ENCODE measurements around the gene MACC1. TPM values are rescaled to one million over a fixed set of nuclear protein-coding genes. Genes with fewer than 3 reads are reported as not detected.

Gene MACC1
- total and polyA plus RNA-seq, 2 donors (not counting 3 experiments of a cell fraction or from before 2014, with no cell fraction given) = not detected

GRCh38 chr7:20085086-20085485 is 132.1 kb downstream of the MACC1 start:
- ChIA-PET CTCF (no interaction called here), POLR2A (no interaction called here)
- no peaks in the 10 kb centered on the region for H4K20me1 ChIP-seq (replicated peaks; ENCODE audit: control insufficient read depth, extremely low read depth, insufficient read depth, low read length)
- dilution Hi-C loops (cut with MboI; ENCODE audit: extremely low pct_ligation_motif_present, low sequenced_read_pairs) (no loop called here), intact Hi-C loops (cut with micrococcal nuclease) (no loop called here)
- TF ChIP-seq GATA2 (IDR thresholded peaks at IDR 0.05; ENCODE audit: insufficient read depth, insufficient read length, low read depth, low read length) = no peak
- no peak for TF ChIP-seq POLR2A (IDR thresholded peaks at IDR 0.05; ENCODE audit: low read depth, low read length)
- TF ChIP-seq JUN (IDR thresholded peaks at IDR 0.05; ENCODE audit: borderline replicate concordance, insufficient read depth, insufficient read length, low read depth) = no peak
- no peak for TF ChIP-seq CTCF (IDR thresholded peaks at IDR 0.05; ENCODE audit: extremely low read depth in 1 of 2, insufficient read depth in 1 of 2, low read depth in 1 of 2, low read length in 2 of 2)
- no peak for TF ChIP-seq EZH2 (IDR thresholded peaks at IDR 0.05; ENCODE audit: borderline replicate concordance, low read depth, low read length, severe bottlenecking)
- no peak for TF ChIP-seq FOS (IDR thresholded peaks at IDR 0.05; ENCODE audit: borderline replicate concordance, insufficient read depth, low read length)
- no peak for TF ChIP-seq MAX (IDR thresholded peaks at IDR 0.05; ENCODE audit: insufficient read depth, insufficient read length)
- no peak for TF ChIP-seq MYC (IDR thresholded peaks at IDR 0.05; ENCODE audit: low read depth, low read length)
- no peak for TF ChIP-seq POLR2AphosphoS5 (IDR thresholded peaks at IDR 0.05; ENCODE audit: insufficient read depth, low read depth, low read length)
- BruUV-seq (replicated peaks) = no TSS peak
- H3K9ac ChIP-seq (replicated peaks; ENCODE audit: extremely low read depth, insufficient read depth, low read length) = no peak overlapping the region
- no peaks in the 10 kb centered on the region for H3K9me1 ChIP-seq (replicated peaks; ENCODE audit: control insufficient read depth, extremely low read depth, insufficient read depth, low read length)
- no peaks in the 10 kb centered on the region for H3K79me2 ChIP-seq (ENCODE audit: control insufficient read depth, insufficient read depth, low read length)
- no peak overlapping the region for H3K4me2 ChIP-seq (ENCODE audit: insufficient read depth, low read length)
- H3K4me1 ChIP-seq (ENCODE audit: control insufficient read depth, extremely low read depth, insufficient read depth, low read length) = no peaks in the 10 kb centered on the region
- H3K4me3 ChIP-seq (replicated peaks in 1 of 3; ENCODE audit: insufficient read depth in 1 of 3, low read depth in 1 of 3, low read length in 3 of 3) = no peak overlapping the region
- no peak for DNase-seq (ENCODE audit: low read depth, low spot score)
- no peak for FAIRE-seq
- H3K36me3 ChIP-seq (ENCODE audit: control insufficient read depth in 2 of 2, extremely low read depth in 1 of 2, insufficient read depth in 2 of 2, low read length in 2 of 2) = no peaks in the 10 kb centered on the region
- H2AFZ ChIP-seq (ENCODE audit: low read depth, low read length) = no peak overlapping the region
- H3K9me3 ChIP-seq (replicated peaks; ENCODE audit: control insufficient read depth, insufficient read depth, low read length) = no peaks in the 10 kb centered on the region
- no peaks in the 10 kb centered on the region for H3K27me3 ChIP-seq (ENCODE audit: control insufficient read depth in 2 of 2, insufficient read depth in 2 of 2, low read length in 2 of 2)
- H3K27ac ChIP-seq (ENCODE audit: insufficient read depth, low read depth, low read length) = no peak overlapping the region

Other genes with a start within 250 kb of the MACC1 start
- gene ITGB8, start 113.5 kb upstream of the MACC1 start, total RNA-seq = 6.5 and 8.2 TPM in 2 replicates
- 2.9 and 3.4 TPM in 2 replicates for gene ITGB8, start 113.5 kb upstream of the MACC1 start, polyA plus RNA-seq